HG03432 (cell line): ENCODE results near the gene SNX32.
A peak's percentile ranks its signal among the peaks of the same experiment; 100 is the strongest.

Experiments
- ATAC-seq: cut with Tn5 transposase; IDR thresholded peaks from one replicate; pipeline ENCODE4 v1.9.1; 2021; ENCODE audit warnings: mild to moderate bottlenecking, moderate library complexity; ENCODE audit not compliant: unreplicated experiment

SNX32 gene

GRCh38 chr11:65796726-65797601 lies 36.8 kb upstream of the SNX32 start:
- no peak for ATAC-seq

- no peak for ATAC-seq
Measured at GRCh38 chr11:65797711-65798110, 36.1 kb upstream of the SNX32 start.

GRCh38 chr11:65798882-65799281 lies 34.9 kb upstream of the SNX32 start:
- no peak for ATAC-seq

GRCh38 chr11:65801153-65801987 lies 32.4 kb upstream of the SNX32 start:
- no peak for ATAC-seq

- peak; percentile 70 for ATAC-seq
Measured at GRCh38 chr11:65802841-65803240, 30.9 kb upstream of the SNX32 start.

- no peak for ATAC-seq
Measured at GRCh38 chr11:65803797-65804492, 29.8 kb upstream of the SNX32 start.

GRCh38 chr11:65806979-65807378 lies 26.8 kb upstream of the SNX32 start:
- ATAC-seq: no peak

- no peak for ATAC-seq
Measured at GRCh38 chr11:65808744-65809341, 24.9 kb upstream of the SNX32 start.

- no peak for ATAC-seq
Measured at GRCh38 chr11:65809496-65809895, 24.3 kb upstream of the SNX32 start.

GRCh38 chr11:65810046-65810868 lies 23.5 kb upstream of the SNX32 start:
- no peak for ATAC-seq

GRCh38 chr11:65811764-65812475 lies 21.8 kb upstream of the SNX32 start:
- no peak for ATAC-seq

- no peak for ATAC-seq
Measured at GRCh38 chr11:65814131-65814985, 19.4 kb upstream of the SNX32 start.

- ATAC-seq: no peak
Measured at GRCh38 chr11:65814986-65815565, 18.7 kb upstream of the SNX32 start.

GRCh38 chr11:65816696-65817095 lies 17.1 kb upstream of the SNX32 start:
- ATAC-seq: no peak

- no peak for ATAC-seq
Measured at GRCh38 chr11:65817312-65817834, 16.4 kb upstream of the SNX32 start.

- peak; percentile 84 for ATAC-seq
Measured at GRCh38 chr11:65817835-65818680, 15.7 kb upstream of the SNX32 start.

- no peak for ATAC-seq
Measured at GRCh38 chr11:65821107-65821506, 12.7 kb upstream of the SNX32 start.
